Skeletal muscle tissue (tissue), 4 donors: ENCODE data around the gene SLC4A9. TPM values are rescaled to one million over a fixed set of nuclear protein-coding genes. Genes with fewer than 3 reads are reported as not detected.
"Not testable (repeated sequence)": the region's sequence is repeated elsewhere in the genome, so short reads cannot be mapped to it uniquely, and the experiment has no call there.

Source experiments
- H3K27ac ChIP-seq: one replicate; pipeline ENCODE4 v1.7.0; 2013; ENCODE audit warnings: mild to moderate bottlenecking, low read depth, low read length, inconsistent platforms
- H3K27me3 ChIP-seq, 3 donors: one replicate each; pipeline ENCODE4 v1.7.0; 2013; ENCODE audit warnings: low read length in 3 of 3; ENCODE audit not compliant: control insufficient read depth in 3 of 3, insufficient read depth in 3 of 3
- H3K36me3 ChIP-seq, 3 donors: one replicate each; pipeline ENCODE4 v1.7.0; 2013; ENCODE audit warnings: low read length in 3 of 3; ENCODE audit not compliant: control insufficient read depth in 3 of 3, insufficient read depth in 3 of 3
- H3K4me1 ChIP-seq, 3 donors: one replicate each; pipeline ENCODE4 v1.7.0; 2013; ENCODE audit warnings: low read length in 3 of 3, mild to moderate bottlenecking in 3 of 3; ENCODE audit not compliant: control insufficient read depth in 3 of 3, insufficient read depth in 3 of 3
- H3K4me3 ChIP-seq, 3 donors: one replicate each; pipeline ENCODE4 v1.7.0; 2013; ENCODE audit warnings: low read length in 3 of 3
- H3K9ac ChIP-seq, 3 donors: one replicate each; pipeline ENCODE4 v1.7.0; 2013; ENCODE audit warnings: low read length in 3 of 3, mild to moderate bottlenecking in 3 of 3, moderate library complexity in 2 of 3, low read depth in 1 of 3
- H3K9me3 ChIP-seq, 3 donors: one replicate each; pipeline ENCODE4 v1.7.0; 2013; ENCODE audit warnings: low read length in 3 of 3; ENCODE audit not compliant: control insufficient read depth in 3 of 3
- total RNA-seq: library from RNA; depleted of rRNA; stranded (reverse); fragments of >200 nt; gene quantifications from one replicate; pipeline ENCODE4 v1.2.3, GENCODE V29; 2014
- donor health status: Osteomylitis.

SLC4A9 gene
- total RNA-seq, 1 donor from 2014 or later = not detected

- Histone ChIP-seq H3K4me1 (peaks cover 10 to 15% (median 11%) of the 10 kb centered on the region in 3 donors), H3K36me3 (peaks cover 0 to 2% (median 0%) of the 10 kb centered on the region in 3 donors), H3K4me3 (no peak overlapping the region), H3K27ac (no peak overlapping the region), H3K9ac (no peak overlapping the region), H3K27me3 (no peaks in the 10 kb centered on the region), H3K9me3 (no peaks in the 10 kb centered on the region)
Observed at GRCh38 chr5:140408750-140409241, 48.8 kb downstream of the SLC4A9 start.

- Histone ChIP-seq H3K27me3 (no peaks in the 10 kb centered on the region), H3K27ac (no peak overlapping the region), H3K4me1 (peaks cover 0 to 5% (median 4%) of the 10 kb centered on the region in 3 donors), H3K9me3 (no peaks in the 10 kb centered on the region), H3K36me3 (no peaks in the 10 kb centered on the region), H3K9ac (no peak overlapping the region), H3K4me3 (no peak overlapping the region)
Observed at GRCh38 chr5:140413230-140413629, 53.2 kb downstream of the SLC4A9 start.

DNA sequence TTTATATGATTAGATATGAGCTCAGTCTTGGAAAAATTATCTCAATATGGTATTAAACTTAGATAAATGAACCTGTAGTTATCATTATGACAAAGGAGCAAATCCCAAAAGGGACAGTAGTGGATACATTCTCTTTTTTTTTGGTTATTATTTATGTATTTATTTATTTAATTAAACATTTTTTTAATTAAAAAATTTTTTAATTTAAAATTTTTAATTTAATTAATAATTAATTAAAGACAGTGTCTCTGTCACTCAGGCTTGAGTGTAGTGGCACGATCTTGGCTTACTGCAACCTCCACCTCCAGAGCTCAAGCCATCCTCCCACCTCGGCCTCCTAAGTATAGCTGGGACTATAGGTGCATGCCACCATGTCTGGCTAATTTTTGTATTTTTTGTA is 57.2 kb downstream of the SLC4A9 start:
- Histone ChIP-seq H3K9ac (no peak overlapping the region), H3K36me3 (peaks cover 0 to 2% (median 0%) of the 10 kb centered on the region in 3 donors), H3K4me1 (peaks cover 0 to 5% (median 4%) of the 10 kb centered on the region in 3 donors), H3K27me3 (no peaks in the 10 kb centered on the region), H3K4me3 (no peak overlapping the region), H3K27ac (no peak overlapping the region), H3K9me3 (no peaks in the 10 kb centered on the region)

- H3K27ac ChIP-seq = no peak overlapping the region
- peaks cover 7 to 8% (median 7%) of the 10 kb centered on the region in 3 donors for H3K4me1 ChIP-seq
- no peak overlapping the region for H3K4me3 ChIP-seq
- peaks cover 0 to 2% (median 0%) of the 10 kb centered on the region in 3 donors for H3K36me3 ChIP-seq
- H3K9me3 ChIP-seq = no peaks in the 10 kb centered on the region
- H3K27me3 ChIP-seq = no peaks in the 10 kb centered on the region
- no peak overlapping the region for H3K9ac ChIP-seq
Observed at GRCh38 chr5:140418862-140419520, 59.0 kb downstream of the SLC4A9 start.

- no peaks in the 10 kb centered on the region for H3K9me3 ChIP-seq
- H3K27me3 ChIP-seq = no peaks in the 10 kb centered on the region
- H3K4me1 ChIP-seq = peaks cover 4 to 8% (median 7%) of the 10 kb centered on the region in 3 donors
- peaks cover 0 to 2% (median 0%) of the 10 kb centered on the region in 3 donors for H3K36me3 ChIP-seq
- H3K4me3 ChIP-seq = no peak overlapping the region
- H3K27ac ChIP-seq = no peak overlapping the region
- H3K9ac ChIP-seq = no peak overlapping the region
Observed at GRCh38 chr5:140420226-140420570, 60.2 kb downstream of the SLC4A9 start.

GRCh38 chr5:140420665-140421361 is 60.8 kb downstream of the SLC4A9 start:
- H3K9ac ChIP-seq = no peak overlapping the region
- peaks cover 0 to 2% (median 0%) of the 10 kb centered on the region in 3 donors for H3K36me3 ChIP-seq
- no peak overlapping the region for H3K27ac ChIP-seq
- peaks cover 4 to 9% (median 7%) of the 10 kb centered on the region in 3 donors for H3K4me1 ChIP-seq
- H3K27me3 ChIP-seq = no peaks in the 10 kb centered on the region
- H3K9me3 ChIP-seq = no peaks in the 10 kb centered on the region
- H3K4me3 ChIP-seq = no peak overlapping the region

DNA sequence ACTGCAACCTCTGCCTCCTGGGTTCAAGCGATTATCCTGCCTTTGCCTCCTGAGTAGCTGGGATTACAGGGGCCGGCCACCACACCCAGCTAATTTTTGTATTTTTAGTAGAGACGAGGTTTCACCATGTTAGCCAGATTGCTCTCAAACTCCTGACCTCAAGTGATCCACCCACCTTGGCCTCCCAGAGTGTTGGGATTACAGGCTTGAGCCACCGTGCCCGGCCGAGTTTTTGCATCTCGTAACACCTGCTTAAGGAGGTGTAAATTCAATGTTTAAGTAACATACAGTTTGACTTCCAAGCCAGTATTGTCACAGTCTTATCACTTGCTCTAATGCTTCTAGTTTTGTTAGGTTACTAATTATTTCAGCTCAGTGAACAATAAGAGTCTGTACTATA is 61.4 kb downstream of the SLC4A9 start:
- H3K4me1 ChIP-seq = peaks cover 4 to 13% (median 7%) of the 10 kb centered on the region in 3 donors
- H3K27ac ChIP-seq, H3K27me3 ChIP-seq, H3K36me3 ChIP-seq, H3K9ac ChIP-seq, H3K4me3 ChIP-seq, H3K9me3 ChIP-seq: not testable (repeated sequence)

DNA sequence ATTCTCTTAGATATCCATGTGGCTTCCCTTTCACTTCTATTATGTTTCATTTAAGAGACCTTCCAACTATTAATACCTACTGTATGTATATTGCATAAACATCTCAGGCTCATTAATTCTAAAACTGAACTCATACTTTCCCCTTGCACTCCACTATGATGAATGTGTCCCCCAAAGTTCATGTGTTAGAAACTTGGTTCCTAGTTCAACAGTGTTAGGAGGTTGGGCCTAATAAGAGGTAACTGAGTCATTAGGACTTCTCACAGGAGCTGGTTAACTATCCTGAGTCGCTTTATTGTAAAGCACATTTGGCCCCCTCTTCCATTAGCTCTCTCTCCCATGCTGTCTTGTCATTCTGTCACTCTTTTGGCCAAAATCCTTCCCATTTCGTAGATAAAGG is 63.6 kb downstream of the SLC4A9 start:
- H3K27ac ChIP-seq = no peak overlapping the region
- H3K4me3 ChIP-seq = no peak overlapping the region
- H3K4me1 ChIP-seq = peaks cover 4 to 13% (median 7%) of the 10 kb centered on the region in 3 donors
- H3K9me3 ChIP-seq = no peaks in the 10 kb centered on the region
- H3K36me3 ChIP-seq = no peaks in the 10 kb centered on the region
- no peaks in the 10 kb centered on the region for H3K27me3 ChIP-seq
- H3K9ac ChIP-seq = no peak overlapping the region

- Histone ChIP-seq H3K9ac (no peak overlapping the region), H3K27me3 (no peaks in the 10 kb centered on the region), H3K36me3 (no peaks in the 10 kb centered on the region), H3K9me3 (no peaks in the 10 kb centered on the region), H3K27ac (no peak overlapping the region), H3K4me1 (peaks cover 4 to 13% (median 7%) of the 10 kb centered on the region in 3 donors), H3K4me3 (no peak overlapping the region)
Observed at GRCh38 chr5:140424135-140424534, 64.1 kb downstream of the SLC4A9 start.
